Tibial artery (tissue), 4 donors: ENCODE measurements around the gene WDR93.

Experiments used
- DNase-seq, 2 donors: peaks; one replicate each; pipeline ENCODE4 v3.0.0-alpha.2; 2019
- H3K27ac ChIP-seq, 2 donors: fragments of 200-600 bp; sonication (generic) in 1 of 2; 1 replicate in 1 of 2; 2 replicates in 1 of 2; pipeline ENCODE4 v1.5.1; 2018 to 2019; ENCODE audit warnings: mild to moderate bottlenecking in 1 of 2
- H3K27me3 ChIP-seq, 2 donors: fragments of 200-600 bp; sonication (generic) in 1 of 2; one replicate each; pipeline versions ENCODE4 v1.5.1 to v1.6.0; 2016 to 2019
- H3K36me3 ChIP-seq, 3 donors: fragments of 200-600 bp; sonication (generic) in 2 of 3; one replicate each; pipeline ENCODE4 v1.5.1; 2016 to 2019; ENCODE audit warnings: mild to moderate bottlenecking in 2 of 3
- H3K4me1 ChIP-seq, 4 donors: fragments of 200-600 bp; sonication (generic) in 2 of 4; 1 replicate in 3 of 4; 2 replicates in 1 of 4; pipeline ENCODE4 v1.5.1; 2016 to 2019
- H3K4me3 ChIP-seq, 2 donors: fragments of 200-600 bp; sonication (generic) in 1 of 2; 1 replicate in 1 of 2; 2 replicates in 1 of 2; pipeline ENCODE4 v1.5.1; 2018 to 2019; ENCODE audit warnings: mild to moderate bottlenecking in 2 of 2
- H3K9me3 ChIP-seq, 3 donors: fragments of 200-600 bp; sonication (generic) in 1 of 3; one replicate each; pipeline ENCODE4 v1.5.1; 2016 to 2019
- CTCF ChIP-seq, 2 experiments: fragments of 200-600 bp in 1 of 2; fragments of 450-650 bp in 1 of 2; IDR thresholded peaks; one replicate each; pipeline ENCODE4 v1.5.1; 2017 to 2019; ENCODE audit warnings: antibody characterized with exemption in 2 of 2, mild to moderate bottlenecking in 1 of 2, moderate library complexity in 1 of 2
- intact Hi-C: fragments of 100-400 bp; cut with DNase I; formaldehyde crosslinking; loops from one replicate; pipeline ENCODE4 v1.15.0; 2023; ENCODE audit warnings: low total_unique reads

Gene WDR93

GRCh38 chr15:89756897-89757296 lies 66.3 kb downstream of the WDR93 start:
- intact Hi-C loops, result loop anchor here (10.0 kb wide), 1 partner anchor 318 kb away; no protein-coding TSS in a partner anchor
- H3K4me3 ChIP-seq, result no peak overlapping the region
- H3K27ac ChIP-seq, result no peak overlapping the region
- TF ChIP-seq CTCF (IDR thresholded peaks at IDR 0.05), result no peak
- peaks cover 0 to 11% of the 10 kb centered on the region in 2 donors for H3K27me3 ChIP-seq
- no peaks in the 10 kb centered on the region for H3K36me3 ChIP-seq
- DNase-seq, result no peak
- peaks cover 0 to 18% (median 0%) of the 10 kb centered on the region in 4 donors for H3K4me1 ChIP-seq
- H3K9me3 ChIP-seq, result no peaks in the 10 kb centered on the region

- DNase-seq, result no peak
- H3K4me3 ChIP-seq, result no peak overlapping the region
- peaks cover 0 to 18% (median 0%) of the 10 kb centered on the region in 4 donors for H3K4me1 ChIP-seq
- TF ChIP-seq CTCF (IDR thresholded peaks at IDR 0.05), result no peak
- no peak overlapping the region for H3K27ac ChIP-seq
- no peaks in the 10 kb centered on the region for H3K36me3 ChIP-seq
- H3K27me3 ChIP-seq, result peaks cover 0 to 11% of the 10 kb centered on the region in 2 donors
- intact Hi-C loops, result loop anchor here (10.0 kb wide), 1 partner anchor 317 kb away; no protein-coding TSS in a partner anchor
- H3K9me3 ChIP-seq, result no peaks in the 10 kb centered on the region
Measured at GRCh38 chr15:89758283-89758682, 67.7 kb downstream of the WDR93 start.

- Histone ChIP-seq H3K36me3 (no peaks in the 10 kb centered on the region), H3K4me3 (no peak overlapping the region), H3K27ac (no peak overlapping the region), H3K27me3 (peaks cover 0 to 11% of the 10 kb centered on the region in 2 donors), H3K9me3 (no peaks in the 10 kb centered on the region), H3K4me1 (peaks cover 0 to 18% (median 0%) of the 10 kb centered on the region in 4 donors)
- DNase-seq, result no peak
- intact Hi-C loops, result loop anchor here (10.0 kb wide), 1 partner anchor 316 kb away; no protein-coding TSS in a partner anchor
- TF ChIP-seq CTCF (IDR thresholded peaks at IDR 0.05), result no peak
Measured at GRCh38 chr15:89758981-89759380, 68.4 kb downstream of the WDR93 start.

GRCh38 chr15:89759835-89760234 lies 69.2 kb downstream of the WDR93 start:
- Histone ChIP-seq H3K9me3 (no peaks in the 10 kb centered on the region), H3K4me1 (peaks cover 0 to 18% (median 0%) of the 10 kb centered on the region in 4 donors), H3K36me3 (no peaks in the 10 kb centered on the region), H3K27me3 (peaks cover 0 to 11% of the 10 kb centered on the region in 2 donors), H3K27ac (no peak overlapping the region), H3K4me3 (no peak overlapping the region)
- DNase-seq, result no peak
- TF ChIP-seq CTCF (IDR thresholded peaks at IDR 0.05), result no peak
- intact Hi-C loops, result loop anchor here (2.0 to 10.0 kb wide), 2 partner anchors 117 to 315 kb away; no protein-coding TSS in a partner anchor

DNA sequence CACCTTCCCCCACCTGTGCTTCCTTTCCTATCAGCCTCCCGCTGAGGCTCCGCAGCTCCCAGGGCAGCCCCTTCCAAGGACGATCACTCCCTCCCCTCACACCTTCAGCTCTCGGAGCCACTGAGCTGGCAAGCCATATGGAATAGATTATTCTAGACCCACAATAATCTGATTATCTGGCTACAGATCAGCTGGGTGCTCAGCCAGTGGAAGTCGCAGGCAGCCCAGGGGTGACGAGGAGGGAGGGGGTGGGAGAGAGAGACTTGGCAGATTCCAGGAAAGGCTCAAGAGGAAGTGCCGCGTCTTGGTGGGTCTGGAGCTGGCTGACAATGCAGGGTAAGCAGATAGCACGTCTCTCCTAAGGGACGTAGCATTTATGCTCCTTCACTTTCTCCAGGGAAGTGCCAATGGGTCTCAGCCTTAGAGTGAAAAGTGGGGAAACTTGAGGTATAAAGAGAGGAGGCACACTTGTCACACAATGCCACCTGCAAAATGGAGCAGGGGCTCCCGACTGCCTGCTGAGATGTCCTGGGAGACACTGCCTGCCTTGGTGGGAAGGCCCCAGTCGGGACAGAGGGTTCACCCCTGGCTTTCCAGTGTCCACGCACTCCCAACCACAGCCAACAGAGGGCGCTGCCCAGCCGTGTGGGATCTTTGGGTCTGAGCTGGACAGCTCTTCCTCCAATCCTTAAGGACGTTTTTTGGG lies 69.8 kb downstream of the WDR93 start:
- H3K27ac ChIP-seq, result no peak overlapping the region
- H3K4me3 ChIP-seq, result no peak overlapping the region
- peak; percentile 96 to 97 for TF ChIP-seq CTCF (IDR thresholded peaks at IDR 0.05)
- H3K27me3 ChIP-seq, result peaks cover 0 to 11% of the 10 kb centered on the region in 2 donors
- peaks cover 0 to 18% (median 0%) of the 10 kb centered on the region in 4 donors for H3K4me1 ChIP-seq
- DNase-seq, result peak; percentile 79 to 85
- no peaks in the 10 kb centered on the region for H3K9me3 ChIP-seq
- no peaks in the 10 kb centered on the region for H3K36me3 ChIP-seq
- intact Hi-C loops, result loop anchor here (2.0 kb wide), 1 partner anchor 116 kb away; no protein-coding TSS in a partner anchor
